ENCODE results near the gene LIPI. TPM values are rescaled to one million over a fixed set of nuclear protein-coding genes. Genes with fewer than 3 reads are reported as not detected.
"Not testable (repeated sequence)": the region's sequence is repeated elsewhere in the genome, so short reads cannot be mapped to it uniquely, and the experiment has no call there.

The LIPI gene
- total and polyA plus RNA-seq, 4 experiments from 2014 or later: not detected

- peak overlapping the region in 1 of 8 donors; percentile 23 for H3K4me3 Mint-ChIP-seq
- POLR2A ChIA-PET (ENCODE audit: partially characterized antibody): no interaction called here
- Histone ChIP-seq H3K9me3 (ENCODE audit: control insufficient read depth in 1 of 2, low read length in 2 of 2) (peaks cover 0 to 5% of the 10 kb centered on the region in 2 donors), H3K27me3 (ENCODE audit: insufficient read depth, low read length) (no peaks in the 10 kb centered on the region), H3K27ac (ENCODE audit: low read depth, low read length) (no peak overlapping the region), H3K4me1 (ENCODE audit: insufficient read depth, low read length) (peaks cover 9% of the 10 kb centered on the region), H3K4me3 (ENCODE audit: low read length in 2 of 2) (no peak overlapping the region), H3K36me3 (ENCODE audit: insufficient read depth, low read length) (no peaks in the 10 kb centered on the region)
- no peaks in the 10 kb centered on the region for H3K27me3 Mint-ChIP-seq
- H3K4me1 Mint-ChIP-seq: peaks cover 6 to 9% (median 8%) of the 10 kb centered on the region in 4 donors
- intact Hi-C loops (cut with micrococcal nuclease): no loop called here
- DNase-seq: peak in 1 of 5 donors; percentile 11
- H3K27ac Mint-ChIP-seq: peak overlapping the region in 2 of 7 donors; percentile 8 to 49
- H3K36me3 Mint-ChIP-seq: no peaks in the 10 kb centered on the region
- CTCF ChIA-PET (ENCODE audit: partially characterized antibody): interaction anchor here (1.0 to 1.1 kb wide), 2 partner anchors 9 to 25 kb away, joined by 3 read pairs; no protein-coding TSS in a partner anchor
- H3K9me3 Mint-ChIP-seq: peaks cover 0 to 6% (median 3%) of the 10 kb centered on the region in 8 donors
Measured at GRCh38 chr21:14120091-14120734, 90.5 kb downstream of the LIPI start.

GRCh38 chr21:14119038-14119437 is 91.7 kb downstream of the LIPI start:
- Histone ChIP-seq H3K27me3 (ENCODE audit: insufficient read depth, low read length) (no peaks in the 10 kb centered on the region), H3K9me3 (ENCODE audit: control insufficient read depth in 1 of 2, low read length in 2 of 2) (peaks cover 0 to 5% of the 10 kb centered on the region in 2 donors), H3K4me3 (ENCODE audit: low read length in 2 of 2) (no peak overlapping the region), H3K27ac (ENCODE audit: low read depth, low read length) (no peak overlapping the region), H3K36me3 (ENCODE audit: insufficient read depth, low read length) (no peaks in the 10 kb centered on the region), H3K4me1 (ENCODE audit: insufficient read depth, low read length) (peaks cover 9% of the 10 kb centered on the region)
- Mint-ChIP-seq H3K27me3 (no peaks in the 10 kb centered on the region), H3K4me3 (no peak overlapping the region), H3K27ac (no peak overlapping the region), H3K36me3 (no peaks in the 10 kb centered on the region), H3K4me1 (peaks cover 6 to 9% (median 8%) of the 10 kb centered on the region in 4 donors), H3K9me3 (peaks cover 0 to 3% (median under 1%) of the 10 kb centered on the region in 8 donors)
- no peak for DNase-seq
- ChIA-PET CTCF (ENCODE audit: partially characterized antibody) (no interaction called here), POLR2A (ENCODE audit: partially characterized antibody) (no interaction called here)
- intact Hi-C loops (cut with micrococcal nuclease): no loop called here

- Histone ChIP-seq H3K36me3 (ENCODE audit: insufficient read depth, low read length) (no peaks in the 10 kb centered on the region), H3K27ac (ENCODE audit: low read depth, low read length) (no peak overlapping the region), H3K27me3 (ENCODE audit: insufficient read depth, low read length) (no peaks in the 10 kb centered on the region), H3K4me3 (ENCODE audit: low read length in 2 of 2) (no peak overlapping the region), H3K9me3 (ENCODE audit: control insufficient read depth in 1 of 2, low read length in 2 of 2) (no peaks in the 10 kb centered on the region), H3K4me1 (ENCODE audit: insufficient read depth, low read length) (peaks cover 9% of the 10 kb centered on the region)
- H3K4me3 Mint-ChIP-seq: no peak overlapping the region
- H3K4me1 Mint-ChIP-seq: peaks cover 6 to 9% (median 8%) of the 10 kb centered on the region in 4 donors
- ChIA-PET POLR2A (ENCODE audit: partially characterized antibody) (no interaction called here), CTCF (ENCODE audit: partially characterized antibody) (no interaction called here)
- H3K9me3 Mint-ChIP-seq: no peaks in the 10 kb centered on the region
- DNase-seq: no peak
- no peak overlapping the region for H3K27ac Mint-ChIP-seq
- no peaks in the 10 kb centered on the region for H3K27me3 Mint-ChIP-seq
- no peaks in the 10 kb centered on the region for H3K36me3 Mint-ChIP-seq
- intact Hi-C loops (cut with micrococcal nuclease): no loop called here
Measured at GRCh38 chr21:14116080-14116481, 94.7 kb downstream of the LIPI start.

- no peaks in the 10 kb centered on the region for H3K36me3 ChIP-seq (ENCODE audit: insufficient read depth, low read length)
- Mint-ChIP-seq H3K36me3 (no peaks in the 10 kb centered on the region), H3K27ac (no peak overlapping the region), H3K4me1 (peaks cover 6 to 9% (median 8%) of the 10 kb centered on the region in 4 donors), H3K27me3 (no peaks in the 10 kb centered on the region), H3K9me3 (no peaks in the 10 kb centered on the region), H3K4me3 (no peak overlapping the region)
- ChIA-PET POLR2A (ENCODE audit: partially characterized antibody) (no interaction called here), CTCF (ENCODE audit: partially characterized antibody) (no interaction called here)
- intact Hi-C loops (cut with micrococcal nuclease): no loop called here
- peaks cover 7% of the 10 kb centered on the region for H3K4me1 ChIP-seq (ENCODE audit: insufficient read depth, low read length)
- no peak for DNase-seq
- H3K27me3 ChIP-seq (ENCODE audit: insufficient read depth, low read length): no peaks in the 10 kb centered on the region
- H3K9me3 ChIP-seq (ENCODE audit: control insufficient read depth in 1 of 2, low read length in 2 of 2): no peaks in the 10 kb centered on the region
- H3K4me3 ChIP-seq (ENCODE audit: low read length in 2 of 2): no peak overlapping the region
- no peak overlapping the region for H3K27ac ChIP-seq (ENCODE audit: low read depth, low read length)
Measured at GRCh38 chr21:14115646-14116045, 95.1 kb downstream of the LIPI start.

- no peaks in the 10 kb centered on the region for H3K27me3 ChIP-seq (ENCODE audit: insufficient read depth, low read length)
- no peaks in the 10 kb centered on the region for H3K4me1 ChIP-seq (ENCODE audit: insufficient read depth, low read length)
- intact Hi-C loops (cut with micrococcal nuclease): no loop called here
- no peak overlapping the region for H3K4me3 Mint-ChIP-seq
- H3K36me3 ChIP-seq (ENCODE audit: insufficient read depth, low read length): no peaks in the 10 kb centered on the region
- no peak overlapping the region for H3K4me3 ChIP-seq (ENCODE audit: low read length in 2 of 2)
- H3K27ac Mint-ChIP-seq: no peak overlapping the region
- H3K4me1 Mint-ChIP-seq: peaks cover 0 to 4% (median 1%) of the 10 kb centered on the region in 4 donors
- POLR2A ChIA-PET (ENCODE audit: partially characterized antibody): no interaction called here
- H3K27me3 Mint-ChIP-seq: no peaks in the 10 kb centered on the region
- CTCF ChIA-PET (ENCODE audit: partially characterized antibody): no interaction called here
- peaks cover 0 to 2% (median 0%) of the 10 kb centered on the region in 8 donors for H3K9me3 Mint-ChIP-seq
- H3K27ac ChIP-seq (ENCODE audit: low read depth, low read length): no peak overlapping the region
- no peaks in the 10 kb centered on the region for H3K9me3 ChIP-seq (ENCODE audit: control insufficient read depth in 1 of 2, low read length in 2 of 2)
- H3K36me3 Mint-ChIP-seq: no peaks in the 10 kb centered on the region
- no peak for DNase-seq
Measured at GRCh38 chr21:14114251-14114650, 96.5 kb downstream of the LIPI start.

GRCh38 chr21:14104564-14104963 is 106.2 kb downstream of the LIPI start:
- H3K27ac ChIP-seq (ENCODE audit: low read depth, low read length); H3K4me3 Mint-ChIP-seq; H3K9me3 ChIP-seq (ENCODE audit: control insufficient read depth in 1 of 2, low read length in 2 of 2); H3K36me3 Mint-ChIP-seq; H3K27me3 Mint-ChIP-seq; POLR2A ChIA-PET (ENCODE audit: partially characterized antibody); H3K4me3 ChIP-seq (ENCODE audit: low read length in 2 of 2); intact Hi-C loops (cut with micrococcal nuclease); H3K4me1 ChIP-seq (ENCODE audit: insufficient read depth, low read length); H3K4me1 Mint-ChIP-seq; H3K27ac Mint-ChIP-seq; CTCF ChIA-PET (ENCODE audit: partially characterized antibody); H3K27me3 ChIP-seq (ENCODE audit: insufficient read depth, low read length); DNase-seq; H3K36me3 ChIP-seq (ENCODE audit: insufficient read depth, low read length); H3K9me3 Mint-ChIP-seq: not testable (repeated sequence)

- H3K27ac Mint-ChIP-seq: no peak overlapping the region
- intact Hi-C loops (cut with micrococcal nuclease): no loop called here
Measured at GRCh38 chr21:14099570-14099969, 111.2 kb downstream of the LIPI start.

More at GRCh38 chr21:14099570-14099969, 111.2 kb downstream of the LIPI start:
- Mint-ChIP-seq H3K4me3 (no peak overlapping the region), H3K36me3 (peaks cover 0 to 6% of the 10 kb centered on the region in 2 donors), H3K9me3 (peaks cover 0 to 10% (median 0%) of the 10 kb centered on the region in 8 donors), H3K4me1 (peaks cover 0 to 2% (median under 1%) of the 10 kb centered on the region in 4 donors), H3K27me3 (no peaks in the 10 kb centered on the region)
- Histone ChIP-seq H3K9me3 (ENCODE audit: control insufficient read depth in 1 of 2, low read length in 2 of 2) (no peaks in the 10 kb centered on the region), H3K4me1 (ENCODE audit: insufficient read depth, low read length) (no peaks in the 10 kb centered on the region), H3K36me3 (ENCODE audit: insufficient read depth, low read length) (no peaks in the 10 kb centered on the region), H3K4me3 (ENCODE audit: low read length in 2 of 2) (no peak overlapping the region), H3K27me3 (ENCODE audit: insufficient read depth, low read length) (no peaks in the 10 kb centered on the region), H3K27ac (ENCODE audit: low read depth, low read length) (no peak overlapping the region)
- ChIA-PET CTCF (ENCODE audit: partially characterized antibody) (no interaction called here), POLR2A (ENCODE audit: partially characterized antibody) (no interaction called here)
- DNase-seq: no peak

Data from CD4-positive, alpha-beta memory T cell (primary cell).